ENCODE results near the gene NAA15.

Gene NAA15

DNA sequence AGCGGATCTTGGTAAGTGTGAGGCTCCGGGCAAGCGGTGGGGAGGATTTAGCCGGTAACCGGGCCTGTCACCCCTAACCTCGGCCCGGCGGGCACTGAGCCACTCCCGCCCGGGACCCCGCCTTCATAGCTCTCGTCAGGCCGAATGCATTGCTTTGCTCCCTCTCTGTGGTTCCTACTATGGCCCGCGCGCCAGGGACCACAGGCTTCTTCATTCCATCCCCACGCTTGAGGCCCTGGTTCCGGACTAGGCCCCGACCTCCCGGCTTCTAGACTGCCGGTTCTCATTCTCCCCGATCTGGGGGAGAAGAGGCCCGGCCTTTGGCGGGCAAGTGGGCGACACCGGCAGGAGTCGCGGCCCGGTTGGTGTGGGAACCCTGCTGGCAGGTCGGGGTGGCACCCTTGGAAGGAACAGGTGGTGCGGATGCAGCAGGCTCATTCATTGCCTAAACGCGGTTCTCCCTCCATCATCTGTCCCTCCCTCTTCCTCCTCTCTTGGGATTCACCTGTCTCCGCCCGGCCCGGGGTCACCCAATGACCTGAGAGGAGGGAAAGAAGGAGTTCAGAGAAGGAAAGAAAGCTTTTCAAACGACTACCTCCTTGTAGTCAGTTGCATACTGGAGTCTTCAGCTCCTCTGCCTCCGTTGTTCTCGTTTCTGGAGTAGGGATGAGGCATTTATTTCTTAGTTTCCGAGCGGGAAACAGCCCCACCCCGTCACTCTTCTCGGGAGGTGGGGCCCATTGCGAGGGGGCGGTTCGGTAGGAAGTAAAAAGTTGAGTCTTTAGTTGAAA is 711 bp downstream of the NAA15 start, which contains the start of gene NDUFC1:
NDUFC1 (minus strand) TSS at position 657 of the 791 bp plus-strand sequence. CDS start 6,679 bp downstream, outside the sequence.
- H3K4me2 ChIP-seq (ENCODE audit: low read depth, low read length, poor library complexity, severe bottlenecking): peak within 1 kb of the TSS; percentile 90
- peak within 1 kb of the TSS; percentile 89 for H2AFZ ChIP-seq (ENCODE audit: low read length)
- peaks cover 6% of the 10 kb centered on the region; the same call in 1 of the 2 replicates for H3F3A ChIP-seq (ENCODE audit: low read depth)
- peaks cover 50% of the 10 kb centered on the region for H3K4me1 ChIP-seq (ENCODE audit: insufficient read depth, low read length, poor library complexity, severe bottlenecking)
- H3K9me3 ChIP-seq (ENCODE audit: insufficient read depth, low read depth, low read length): peaks cover 6% of the 10 kb centered on the region; the same call in 1 of the 2 replicates
- peak within 1 kb of the TSS; percentile 92 for H3K9ac ChIP-seq (ENCODE audit: low read depth, low read length, poor library complexity, severe bottlenecking)
- no peak for TF ChIP-seq EZH2phosphoT487 (IDR thresholded peaks at IDR 0.05; ENCODE audit: borderline replicate concordance)
- TF ChIP-seq, protein P1, sequence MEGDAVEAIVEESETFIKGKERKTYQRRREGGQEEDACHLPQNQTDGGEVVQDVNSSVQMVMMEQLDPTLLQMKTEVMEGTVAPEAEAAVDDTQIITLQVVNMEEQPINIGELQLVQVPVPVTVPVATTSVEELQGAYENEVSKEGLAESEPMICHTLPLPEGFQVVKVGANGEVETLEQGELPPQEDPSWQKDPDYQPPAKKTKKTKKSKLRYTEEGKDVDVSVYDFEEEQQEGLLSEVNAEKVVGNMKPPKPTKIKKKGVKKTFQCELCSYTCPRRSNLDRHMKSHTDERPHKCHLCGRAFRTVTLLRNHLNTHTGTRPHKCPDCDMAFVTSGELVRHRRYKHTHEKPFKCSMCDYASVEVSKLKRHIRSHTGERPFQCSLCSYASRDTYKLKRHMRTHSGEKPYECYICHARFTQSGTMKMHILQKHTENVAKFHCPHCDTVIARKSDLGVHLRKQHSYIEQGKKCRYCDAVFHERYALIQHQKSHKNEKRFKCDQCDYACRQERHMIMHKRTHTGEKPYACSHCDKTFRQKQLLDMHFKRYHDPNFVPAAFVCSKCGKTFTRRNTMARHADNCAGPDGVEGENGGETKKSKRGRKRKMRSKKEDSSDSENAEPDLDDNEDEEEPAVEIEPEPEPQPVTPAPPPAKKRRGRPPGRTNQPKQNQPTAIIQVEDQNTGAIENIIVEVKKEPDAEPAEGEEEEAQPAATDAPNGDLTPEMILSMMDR (conservative IDR thresholded peaks at IDR 0.05; ENCODE audit: low read length): peak; percentile 36
- peaks cover 8% of the 10 kb centered on the region for H3K36me3 ChIP-seq (ENCODE audit: insufficient read depth, low read length)
- H3K79me2 ChIP-seq (ENCODE audit: insufficient read depth, low read length): peaks cover 75% of the 10 kb centered on the region
- no peaks in the 10 kb centered on the region for H3K9me2 ChIP-seq (replicated peaks; ENCODE audit: low read depth, low read length)
- H3K4me3 ChIP-seq (ENCODE audit: low read length, poor library complexity, severe bottlenecking): peak within 1 kb of the TSS; percentile 95
- H3K27me3 ChIP-seq (ENCODE audit: insufficient read depth, low read length, poor library complexity, severe bottlenecking): peaks cover 4% of the 10 kb centered on the region
- H4K20me1 ChIP-seq (ENCODE audit: insufficient read depth, low read length, poor library complexity, severe bottlenecking): peaks cover 53% of the 10 kb centered on the region

DNA sequence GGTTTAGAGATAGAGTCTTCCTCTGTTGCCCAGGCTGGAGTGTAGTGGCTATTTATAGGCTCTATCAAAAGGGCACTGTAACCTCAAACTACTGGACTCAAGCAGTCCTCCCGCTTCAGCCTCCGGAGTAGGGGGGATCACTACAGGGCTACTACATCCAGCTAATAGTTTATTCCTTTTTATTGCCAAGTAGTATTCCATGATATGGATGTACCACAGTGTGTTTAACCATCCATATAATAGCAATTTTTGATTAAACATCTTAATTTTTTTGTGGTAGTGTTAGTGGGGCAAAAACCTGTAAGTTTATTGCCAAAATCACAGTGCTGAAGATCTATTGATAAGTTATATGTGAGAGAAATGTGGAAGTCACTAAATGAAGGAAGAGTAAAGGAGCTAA is 3.6 kb downstream of the NAA15 start:
- TF ChIP-seq, protein P1 (conservative IDR thresholded peaks at IDR 0.05; ENCODE audit: low read length): no peak
- TF ChIP-seq EZH2phosphoT487 (IDR thresholded peaks at IDR 0.05; ENCODE audit: borderline replicate concordance): no peak
- peak overlapping the region; percentile 80 for H3K4me2 ChIP-seq (ENCODE audit: low read depth, low read length, poor library complexity, severe bottlenecking)
- H4K20me1 ChIP-seq (ENCODE audit: insufficient read depth, low read length, poor library complexity, severe bottlenecking): peaks cover 77% of the 10 kb centered on the region
- H3K9ac ChIP-seq (ENCODE audit: low read depth, low read length, poor library complexity, severe bottlenecking): no peak overlapping the region
- H3F3A ChIP-seq (ENCODE audit: low read depth): peaks cover 6% of the 10 kb centered on the region; the same call in 1 of the 2 replicates
- peaks cover 8% of the 10 kb centered on the region for H3K36me3 ChIP-seq (ENCODE audit: insufficient read depth, low read length)
- H3K9me3 ChIP-seq (ENCODE audit: insufficient read depth, low read depth, low read length): peaks cover 6% of the 10 kb centered on the region; the same call in 1 of the 2 replicates
- H2AFZ ChIP-seq (ENCODE audit: low read length): no peak overlapping the region
- peaks cover 4% of the 10 kb centered on the region for H3K27me3 ChIP-seq (ENCODE audit: insufficient read depth, low read length, poor library complexity, severe bottlenecking)
- H3K4me1 ChIP-seq (ENCODE audit: insufficient read depth, low read length, poor library complexity, severe bottlenecking): peaks cover 44% of the 10 kb centered on the region
- H3K4me3 ChIP-seq (ENCODE audit: low read length, poor library complexity, severe bottlenecking): peak overlapping the region; percentile 48
- no peaks in the 10 kb centered on the region for H3K9me2 ChIP-seq (replicated peaks; ENCODE audit: low read depth, low read length)
- H3K79me2 ChIP-seq (ENCODE audit: insufficient read depth, low read length): peaks cover 96% of the 10 kb centered on the region

DNA sequence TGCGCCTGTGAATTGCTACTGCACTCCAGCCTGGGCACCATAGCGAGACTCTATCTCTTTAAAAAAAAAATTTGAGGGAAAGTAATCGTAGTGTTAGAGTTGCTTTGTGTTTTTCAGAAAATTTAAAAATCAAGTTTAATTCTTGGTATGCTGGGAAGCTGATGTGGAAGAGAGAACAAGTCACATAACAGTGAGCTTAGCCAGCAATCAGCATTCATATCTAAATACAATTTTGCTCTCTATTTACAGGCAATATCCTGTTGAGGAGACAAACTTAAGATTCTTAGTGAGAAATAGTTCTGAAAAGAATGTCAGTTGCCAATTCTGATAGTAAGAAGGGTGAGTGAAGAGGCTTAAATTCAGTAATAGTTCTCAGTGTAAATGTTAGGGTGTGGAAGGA is 10.6 kb downstream of the NAA15 start:
- Histone ChIP-seq H3K4me3 (ENCODE audit: low read length, poor library complexity, severe bottlenecking) (no peak overlapping the region), H2AFZ (ENCODE audit: low read length) (no peak overlapping the region), H3K9me3 (ENCODE audit: insufficient read depth, low read depth, low read length) (no peaks in the 10 kb centered on the region), H3K9ac (ENCODE audit: low read depth, low read length, poor library complexity, severe bottlenecking) (no peak overlapping the region), H3K9me2 (replicated peaks; ENCODE audit: low read depth, low read length) (no peaks in the 10 kb centered on the region), H3K27me3 (ENCODE audit: insufficient read depth, low read length, poor library complexity, severe bottlenecking) (no peaks in the 10 kb centered on the region), H4K20me1 (ENCODE audit: insufficient read depth, low read length, poor library complexity, severe bottlenecking) (peaks cover 82% of the 10 kb centered on the region), H3K79me2 (ENCODE audit: insufficient read depth, low read length) (peaks cover 100% of the 10 kb centered on the region), H3F3A (ENCODE audit: low read depth) (peaks cover 6% of the 10 kb centered on the region; the same call in 1 of the 2 replicates), H3K4me1 (ENCODE audit: insufficient read depth, low read length, poor library complexity, severe bottlenecking) (peaks cover 40% of the 10 kb centered on the region), H3K36me3 (ENCODE audit: insufficient read depth, low read length) (no peaks in the 10 kb centered on the region), H3K4me2 (ENCODE audit: low read depth, low read length, poor library complexity, severe bottlenecking) (peak overlapping the region; percentile 14)
- TF ChIP-seq, protein P1 (conservative IDR thresholded peaks at IDR 0.05; ENCODE audit: low read length): no peak
- no peak for TF ChIP-seq EZH2phosphoT487 (IDR thresholded peaks at IDR 0.05; ENCODE audit: borderline replicate concordance)

All from Loucy (cell line).